ENCODE measurements around the gene OCEL1. TPM values are rescaled to one million over a fixed set of nuclear protein-coding genes. Genes with fewer than 3 reads are reported as not detected.

The OCEL1 gene
- total and polyA plus RNA-seq, 2 of the 13 experiments (the other 11 are each of a cell fraction or from before 2014, with no cell fraction given), result 10.6 to 17.2 TPM

- TF ChIP-seq ZNF317 (CRISPR knock-in tag; IDR thresholded peaks at IDR 0.05) (no peak), NAIF1 (CRISPR knock-in tag; IDR thresholded peaks at IDR 0.05; ENCODE audit: borderline replicate concordance) (0 out of 2 replicates have a peak, but pooled peaks have one; percentile 17), ZNF607 (CRISPR knock-in tag; IDR thresholded peaks at IDR 0.05; ENCODE audit: borderline replicate concordance) (no peak), GABPA (IDR thresholded peaks at IDR 0.05; ENCODE audit: low read depth, low read length) (no peak), GABPA (CRISPR knock-in tag; IDR thresholded peaks at IDR 0.05; ENCODE audit: low read depth) (no peak), CREM (IDR thresholded peaks at IDR 0.05) (no peak), CREM (CRISPR knock-in tag; IDR thresholded peaks at IDR 0.05) (no peak), KMT2B (CRISPR knock-in tag; IDR thresholded peaks at IDR 0.05) (no peak), PRDM15 (CRISPR knock-in tag; IDR thresholded peaks at IDR 0.05) (no peak), ZNF510 (CRISPR knock-in tag; IDR thresholded peaks at IDR 0.05; ENCODE audit: low read depth) (0 out of 2 replicates have a peak, but pooled peaks have one; percentile 8), NR2F2 (IDR thresholded peaks at IDR 0.05; ENCODE audit: borderline replicate concordance, low read depth) (no peak), ATF4 (CRISPR knock-in tag; IDR thresholded peaks at IDR 0.05) (no peak), SNAPC5 (CRISPR knock-in tag; IDR thresholded peaks at IDR 0.05; ENCODE audit: borderline replicate concordance) (no peak), CBX2 (IDR thresholded peaks at IDR 0.05; ENCODE audit: low read depth, low read length) (no peak), CBX2 (CRISPR knock-in tag; IDR thresholded peaks at IDR 0.05; ENCODE audit: low read depth) (no peak), EED (CRISPR knock-in tag; IDR thresholded peaks at IDR 0.05) (no peak), ARID5B (CRISPR knock-in tag; IDR thresholded peaks at IDR 0.05) (no peak), ZBTB38 (CRISPR knock-in tag; IDR thresholded peaks at IDR 0.05) (peak; percentile 12; the same call in 1 of the 2 replicates), ZNF891 (CRISPR knock-in tag; IDR thresholded peaks at IDR 0.05) (no peak), ZFP91 (CRISPR knock-in tag; IDR thresholded peaks at IDR 0.05; ENCODE audit: borderline replicate concordance) (no peak)
These were observed 11.4 kb upstream of the OCEL1 start (continued) for GRCh38 chr19:17214508-17215126.

All from HepG2 (cell line).